K562 (cell line): ENCODE data around the gene CAPZA1. TPM values are rescaled to one million over a fixed set of nuclear protein-coding genes. Genes with fewer than 3 reads are reported as not detected.
A peak's percentile ranks its signal among the peaks of the same experiment; 100 is the strongest.

Experiments
- AFF1 ChIP-seq, 2 experiments: fragments of 450-650 bp; IDR thresholded peaks; 2 replicates each; pipeline ENCODE4 v1.6.1; 2018; ENCODE audit warnings: mild to moderate bottlenecking in 2 of 2, low read depth in 1 of 2; ENCODE audit not compliant: partially characterized antibody in 2 of 2
- FOXP1 ChIP-seq: sonication (generic); formaldehyde crosslinking; IDR thresholded peaks from 2 replicates; pipeline ENCODE4 v1.8.0; 2022; ENCODE audit warnings: mild to moderate bottlenecking, missing genetic modification reagents
- FOXP4 ChIP-seq: sonication (generic); formaldehyde crosslinking; IDR thresholded peaks from 2 replicates; pipeline ENCODE4 v1.8.0; 2022; ENCODE audit warnings: mild to moderate bottlenecking, missing genetic modification reagents, borderline replicate concordance
- HDGF ChIP-seq: fragments of 450-650 bp; IDR thresholded peaks from 2 replicates; pipeline ENCODE4 v1.6.1; 2016
- RBM14 ChIP-seq: fragments of 200-400 bp; formaldehyde crosslinking; IDR thresholded peaks from 2 replicates; pipeline ENCODE4 v1.6.1; 2018; ENCODE audit warnings: low read depth, mild to moderate bottlenecking, low read length, moderate library complexity, borderline replicate concordance; ENCODE audit not compliant: insufficient read depth
- SIN3B ChIP-seq: fragments of 450-650 bp; IDR thresholded peaks from 2 replicates; pipeline ENCODE4 v1.6.1; 2017; ENCODE audit warnings: low read depth, mild to moderate bottlenecking, moderate library complexity
- SLC30A9 ChIP-seq: fragments of 250-450 bp; sonication (Bioruptor Pico); IDR thresholded peaks from 2 replicates; pipeline ENCODE4 v1.8.0; 2022; ENCODE audit warnings: mild to moderate bottlenecking, moderate library complexity
- SMARCA4 ChIP-seq: fragments of 450-650 bp; IDR thresholded peaks from 2 replicates; pipeline ENCODE4 v1.6.1; 2016
- SMARCC2 ChIP-seq: fragments of 450-650 bp; IDR thresholded peaks from 2 replicates; pipeline ENCODE4 v1.6.1; 2017; ENCODE audit warnings: antibody characterized with exemption, moderate library complexity, mild to moderate bottlenecking, low read depth
- SMARCE1 ChIP-seq: fragments of 450-650 bp; IDR thresholded peaks from 2 replicates; pipeline ENCODE4 v1.7.1; 2016; ENCODE audit warnings: mild to moderate bottlenecking
- SMC3 ChIP-seq: conservative IDR thresholded peaks from 2 replicates; pipeline ENCODE4 v1.6.1; 2011; ENCODE audit warnings: low read depth, low read length, improper control_type of control experiment; ENCODE audit not compliant: insufficient read depth
- TBP ChIP-seq: optimal IDR thresholded peaks from 2 replicates; pipeline ENCODE3; 2011; ENCODE audit warnings: low read depth, low read length, improper control_type of control experiment
- TCF7 ChIP-seq: sonication (generic); IDR thresholded peaks from 2 replicates; pipeline ENCODE4 v1.6.1; 2016; ENCODE audit warnings: antibody characterized with exemption, borderline replicate concordance
- THAP7 ChIP-seq: fragments of 250-450 bp; sonication (Bioruptor Pico); IDR thresholded peaks from 2 replicates; pipeline ENCODE4 v1.5.0; 2021
- ZC3H8 ChIP-seq: fragments of 450-650 bp; IDR thresholded peaks from 2 replicates; pipeline ENCODE4 v1.6.1; 2017
- ZEB2 ChIP-seq: fragments of 450-650 bp; IDR thresholded peaks from 2 replicates; pipeline ENCODE4 v1.6.1; 2016
- ZFP91 ChIP-seq: sonication (generic); formaldehyde crosslinking; IDR thresholded peaks from 2 replicates; pipeline ENCODE4 v1.8.0; 2022; ENCODE audit warnings: mild to moderate bottlenecking, missing genetic modification reagents
- ZNF143 ChIP-seq: sonication (generic); formaldehyde crosslinking; IDR thresholded peaks from 2 replicates; pipeline ENCODE4 v1.9.0; 2022; ENCODE audit warnings: mild to moderate bottlenecking, missing genetic modification reagents
- ZNF165 ChIP-seq: fragments of 250-450 bp; sonication (Bioruptor Pico); IDR thresholded peaks from 2 replicates; pipeline ENCODE4 v1.4.0; 2020; ENCODE audit warnings: borderline replicate concordance
- ZNF764 ChIP-seq: fragments of 250-450 bp; sonication (Bioruptor Pico); IDR thresholded peaks from 2 replicates; pipeline ENCODE4 v1.4.0; 2020; ENCODE audit warnings: low read depth, mild to moderate bottlenecking, moderate library complexity
- polyA plus RNA-seq, 8 experiments: library from polyadenylated mRNA; depleted of rRNA in 4 of 8; stranded (reverse) in 5 of 8; unstranded in 3 of 8; fragments of >200 nt; fragmentation: Nextera tagmentation in 2 of 8; fragmentation: Illumina TruSeq in 1 of 8; extraction: Ambion mirVana in 2 of 8; extraction: Trizol in 1 of 8; gene quantifications; 2 replicates each; pipeline versions ENCODE4 v1.2.1 to v1.2.3, GENCODE V29; 2011 to 2014; ENCODE audit warnings: inconsistent platforms in 1 of 8, missing spikeins in 1 of 8
- total RNA-seq, 7 experiments: library from RNA; depleted of rRNA in 6 of 7; stranded (reverse); fragments of >200 nt in 6 of 7; fragmentation: Illumina TruSeq in 2 of 7; extraction: Trizol in 2 of 7; gene quantifications; 2 replicates each; pipeline versions ENCODE4 v1.2.1 to v1.2.3, GENCODE V29; 2011 to 2021; ENCODE audit warnings: low replicate concordance in 1 of 7

Gene CAPZA1
- total and polyA plus RNA-seq, 9 of the 15 experiments (the other 6 are each of a cell fraction or from before 2014, with no cell fraction given) = 237 to 1,020 (median 306) TPM

- 0 out of 2 replicates have a peak, but pooled peaks have one; percentile 8 for TF ChIP-seq SMC3
- peak; percentile 97 for TF ChIP-seq TBP
- TF ChIP-seq SMARCA4 = peak; percentile 64; the same call in 1 of the 2 replicates
- TF ChIP-seq FOXP4 = no peak
- peak; percentile 12; the same call in 1 of the 2 replicates for TF ChIP-seq ZFP91 (CRISPR knock-in tag)
- TF ChIP-seq FOXP1 (CRISPR knock-in tag) = peak; percentile 69; the same call in 1 of the 2 replicates
- no peak for TF ChIP-seq SLC30A9 (CRISPR knock-in tag)
- no peak; the same call in 1 of the 2 replicates for TF ChIP-seq ZNF764 (CRISPR knock-in tag)
- TF ChIP-seq SMARCC2 = peak; percentile 39; the same call in 1 of the 2 replicates
- TF ChIP-seq AFF1 (IDR thresholded peaks at IDR 0.05; ENCODE audit: low read depth in 1 of 2, partially characterized antibody in 2 of 2) = peak; percentile 64 to 83
- 0 out of 2 replicates have a peak, but pooled peaks have one; percentile 58 for TF ChIP-seq THAP7
- TF ChIP-seq SMARCE1 = peak; percentile 62
- 0 out of 2 replicates have a peak, but pooled peaks have one; percentile 26 for TF ChIP-seq ZEB2
- TF ChIP-seq HDGF = no peak
- TF ChIP-seq RBM14 = no peak
- TF ChIP-seq ZNF165 (CRISPR knock-in tag) = peak; percentile 9; the same call in 1 of the 2 replicates
- TF ChIP-seq SIN3B = peak; percentile 86
- no peak for TF ChIP-seq TCF7
- 0 out of 2 replicates have a peak, but pooled peaks have one; percentile 50 for TF ChIP-seq ZC3H8
- TF ChIP-seq ZNF143 (CRISPR knock-in tag) = peak; percentile 81
Observed at GRCh38 chr1:112619518-112620376, at the start of gene CAPZA1 (continued).
